MM.1S (cell line): ENCODE data around the gene RAB14.

ENCODE experiments used
- EZH2 ChIP-seq: fragments of 300-600 bp; sonication (generic); optimal IDR thresholded peaks from 2 replicates; pipeline ENCODE3; 2017; ENCODE audit warnings: low read depth, mild to moderate bottlenecking, antibody characterized with exemption, low read length, mixed read lengths
- TF ChIP-seq, protein P1 (sequence below): fragments of 300-600 bp; sonication (generic); IDR thresholded peaks from 2 replicates; pipeline ENCODE4 v1.5.1; 2016; ENCODE audit warnings: antibody characterized with exemption, low read length, mixed read lengths

DNA sequence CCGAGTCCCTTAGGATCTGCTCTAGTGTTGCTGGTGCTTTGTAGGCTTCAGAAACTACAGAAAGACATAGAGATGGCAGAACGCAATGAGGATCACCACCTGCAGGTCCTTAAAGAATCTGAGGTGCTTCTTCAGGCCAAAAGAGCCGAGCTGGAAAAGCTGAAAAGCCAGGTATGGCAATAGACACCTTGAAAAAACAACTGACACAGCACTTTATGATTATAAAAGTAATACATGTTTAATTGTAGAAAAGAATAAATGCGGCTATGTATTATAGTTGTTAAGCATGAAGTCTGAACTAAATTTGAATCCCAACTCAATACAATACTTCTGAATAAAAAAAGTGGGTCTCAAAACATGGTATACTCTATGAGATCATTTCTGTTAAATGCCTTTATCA is 43.7 kb downstream of the RAB14 start:
- TF ChIP-seq, protein P1, sequence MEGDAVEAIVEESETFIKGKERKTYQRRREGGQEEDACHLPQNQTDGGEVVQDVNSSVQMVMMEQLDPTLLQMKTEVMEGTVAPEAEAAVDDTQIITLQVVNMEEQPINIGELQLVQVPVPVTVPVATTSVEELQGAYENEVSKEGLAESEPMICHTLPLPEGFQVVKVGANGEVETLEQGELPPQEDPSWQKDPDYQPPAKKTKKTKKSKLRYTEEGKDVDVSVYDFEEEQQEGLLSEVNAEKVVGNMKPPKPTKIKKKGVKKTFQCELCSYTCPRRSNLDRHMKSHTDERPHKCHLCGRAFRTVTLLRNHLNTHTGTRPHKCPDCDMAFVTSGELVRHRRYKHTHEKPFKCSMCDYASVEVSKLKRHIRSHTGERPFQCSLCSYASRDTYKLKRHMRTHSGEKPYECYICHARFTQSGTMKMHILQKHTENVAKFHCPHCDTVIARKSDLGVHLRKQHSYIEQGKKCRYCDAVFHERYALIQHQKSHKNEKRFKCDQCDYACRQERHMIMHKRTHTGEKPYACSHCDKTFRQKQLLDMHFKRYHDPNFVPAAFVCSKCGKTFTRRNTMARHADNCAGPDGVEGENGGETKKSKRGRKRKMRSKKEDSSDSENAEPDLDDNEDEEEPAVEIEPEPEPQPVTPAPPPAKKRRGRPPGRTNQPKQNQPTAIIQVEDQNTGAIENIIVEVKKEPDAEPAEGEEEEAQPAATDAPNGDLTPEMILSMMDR = no peak
- no peak for TF ChIP-seq EZH2
